NCI-H82 treated with DMSO at 0.1 percent for 48 hours (cell line): ENCODE measurements around the gene FXN.
A peak's percentile ranks its signal among the peaks of the same experiment; 100 is the strongest.
"Not testable (repeated sequence)": the region's sequence is repeated elsewhere in the genome, so short reads cannot be mapped to it uniquely, and the experiment has no call there.

Experiments used
- DNase-seq: peaks from one replicate; lab custom pipeline; 2025; ENCODE audit not compliant: unreplicated experiment; lab: John Stamatoyannopoulos, UW

Gene FXN

GRCh38 chr9:69065660-69066059 is 30.1 kb downstream of the FXN start:
- no peak for DNase-seq

GRCh38 chr9:69066955-69067354 is 31.4 kb downstream of the FXN start:
- no peak for DNase-seq

GRCh38 chr9:69070201-69070600 is 34.6 kb downstream of the FXN start:
- no peak for DNase-seq

GRCh38 chr9:69071059-69071458 is 35.5 kb downstream of the FXN start:
- no peak for DNase-seq

DNA sequence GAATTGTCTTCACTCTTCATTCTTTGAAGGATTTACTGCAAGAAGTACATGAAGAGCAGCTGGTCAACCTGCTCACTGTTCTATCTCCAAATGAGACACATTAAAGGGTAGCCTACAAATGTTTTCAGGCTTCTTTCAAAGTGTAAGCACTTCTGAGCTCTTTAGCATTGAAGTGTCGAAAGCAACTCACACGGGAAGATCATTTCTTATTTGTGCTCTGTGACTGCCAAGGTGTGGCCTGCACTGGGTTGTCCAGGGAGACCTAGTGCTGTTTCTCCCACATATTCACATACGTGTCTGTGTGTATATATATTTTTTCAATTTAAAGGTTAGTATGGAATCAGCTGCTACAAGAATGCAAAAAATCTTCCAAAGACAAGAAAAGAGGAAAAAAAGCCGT is 37.6 kb downstream of the FXN start:
- DNase-seq, result no peak

DNA sequence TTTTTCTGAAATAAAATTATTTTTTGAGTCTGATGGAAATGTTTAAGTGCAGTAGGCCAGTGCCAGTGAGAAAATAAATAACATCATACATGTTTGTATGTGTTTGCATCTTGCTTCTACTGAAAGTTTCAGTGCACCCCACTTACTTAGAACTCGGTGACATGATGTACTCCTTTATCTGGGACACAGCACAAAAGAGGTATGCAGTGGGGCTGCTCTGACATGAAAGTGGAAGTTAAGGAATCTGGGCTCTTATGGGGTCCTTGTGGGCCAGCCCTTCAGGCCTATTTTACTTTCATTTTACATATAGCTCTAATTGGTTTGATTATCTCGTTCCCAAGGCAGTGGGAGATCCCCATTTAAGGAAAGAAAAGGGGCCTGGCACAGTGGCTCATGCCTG is 39.2 kb downstream of the FXN start:
- no peak for DNase-seq

DNA sequence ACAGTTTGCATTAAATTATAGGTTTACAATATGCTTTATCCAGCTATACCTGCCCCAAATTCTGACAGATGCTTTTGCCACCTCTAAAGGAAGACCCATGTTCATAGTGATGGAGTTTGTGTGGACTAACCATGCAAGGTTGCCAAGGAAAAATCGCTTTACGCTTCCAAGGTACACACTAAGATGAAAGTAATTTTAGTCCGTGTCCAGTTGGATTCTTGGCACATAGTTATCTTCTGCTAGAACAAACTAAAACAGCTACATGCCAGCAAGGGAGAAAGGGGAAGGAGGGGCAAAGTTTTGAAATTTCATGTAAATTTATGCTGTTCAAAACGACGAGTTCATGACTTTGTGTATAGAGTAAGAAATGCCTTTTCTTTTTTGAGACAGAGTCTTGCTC is 41.0 kb downstream of the FXN start:
- DNase-seq, result no peak

GRCh38 chr9:69078069-69078468 is 42.5 kb downstream of the FXN start:
- no peak for DNase-seq

DNA sequence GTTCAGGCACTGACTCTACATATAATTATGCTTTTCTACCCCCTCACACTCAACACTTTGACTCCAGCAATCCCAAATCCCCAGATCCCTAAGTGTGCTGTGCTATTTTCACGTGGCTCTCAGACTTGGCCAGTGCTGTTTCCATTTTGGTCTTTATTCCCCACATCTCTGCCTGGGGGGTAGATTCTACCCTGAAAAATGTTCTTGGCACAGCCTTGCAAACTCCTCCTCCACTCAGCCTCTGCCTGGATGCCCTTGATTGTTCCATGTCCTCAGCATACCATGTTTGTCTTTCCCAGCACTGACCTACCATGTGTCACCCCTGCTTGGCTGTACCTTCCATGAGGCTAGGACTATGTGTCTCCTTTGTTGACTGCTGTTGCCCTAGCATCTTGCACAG is 43.0 kb downstream of the FXN start:
- DNase-seq, result no peak

DNA sequence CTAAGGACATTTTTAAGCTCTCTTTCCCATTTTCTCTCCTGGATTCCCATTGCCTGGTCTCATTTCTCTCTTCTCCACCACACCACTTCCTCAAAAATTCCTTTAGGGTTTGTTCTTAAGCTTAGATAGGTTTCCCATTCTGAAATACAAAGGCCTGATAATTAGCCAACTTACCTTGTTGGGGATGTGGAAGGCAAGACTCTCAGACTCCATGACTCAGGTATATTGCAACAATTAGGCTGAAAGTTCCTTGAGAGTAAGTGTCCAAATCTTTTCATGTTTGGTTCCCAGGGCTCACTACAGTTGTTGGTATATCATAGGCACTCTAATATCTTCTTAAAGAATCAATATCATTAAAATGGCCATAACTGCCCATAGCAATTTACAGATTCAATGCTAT is 43.6 kb downstream of the FXN start:
- no peak for DNase-seq

DNA sequence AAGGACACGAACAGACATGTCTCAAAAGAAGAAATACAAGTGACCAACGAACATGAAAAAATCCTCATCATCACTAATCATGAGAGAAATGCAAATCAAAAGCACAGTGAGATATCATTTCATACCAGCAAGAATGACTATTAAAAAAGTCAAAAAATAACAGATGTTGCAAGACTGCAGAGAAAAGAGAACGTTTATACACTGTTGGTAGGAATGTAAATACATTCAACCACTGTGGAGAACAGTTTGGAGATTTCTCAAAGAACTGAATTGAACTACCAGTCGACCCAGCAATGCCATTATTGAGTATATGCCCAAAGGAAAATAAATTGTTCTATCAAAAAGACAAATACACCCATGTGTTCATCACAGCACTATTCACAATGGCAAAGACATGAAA is 45.7 kb downstream of the FXN start:
- DNase-seq, result no peak

DNA sequence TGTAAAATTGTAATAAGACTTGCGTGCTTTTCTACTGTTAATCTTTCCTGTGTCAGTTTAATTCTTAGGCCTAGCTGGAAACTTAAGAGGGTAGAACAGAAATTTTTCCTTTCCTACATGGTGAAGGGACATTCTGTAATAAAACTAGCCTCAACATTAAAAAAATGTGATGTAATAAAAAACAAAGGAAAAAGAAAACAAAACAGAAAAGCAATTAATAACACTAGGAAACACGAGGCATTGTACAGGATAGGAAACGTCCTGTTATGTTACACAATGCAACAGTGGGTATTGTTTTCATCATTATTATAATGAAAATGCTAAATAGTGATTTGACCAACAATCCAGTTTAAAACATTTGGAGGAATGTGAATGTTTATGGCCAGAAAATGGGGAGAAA is 47.8 kb downstream of the FXN start:
- no peak for DNase-seq

DNA sequence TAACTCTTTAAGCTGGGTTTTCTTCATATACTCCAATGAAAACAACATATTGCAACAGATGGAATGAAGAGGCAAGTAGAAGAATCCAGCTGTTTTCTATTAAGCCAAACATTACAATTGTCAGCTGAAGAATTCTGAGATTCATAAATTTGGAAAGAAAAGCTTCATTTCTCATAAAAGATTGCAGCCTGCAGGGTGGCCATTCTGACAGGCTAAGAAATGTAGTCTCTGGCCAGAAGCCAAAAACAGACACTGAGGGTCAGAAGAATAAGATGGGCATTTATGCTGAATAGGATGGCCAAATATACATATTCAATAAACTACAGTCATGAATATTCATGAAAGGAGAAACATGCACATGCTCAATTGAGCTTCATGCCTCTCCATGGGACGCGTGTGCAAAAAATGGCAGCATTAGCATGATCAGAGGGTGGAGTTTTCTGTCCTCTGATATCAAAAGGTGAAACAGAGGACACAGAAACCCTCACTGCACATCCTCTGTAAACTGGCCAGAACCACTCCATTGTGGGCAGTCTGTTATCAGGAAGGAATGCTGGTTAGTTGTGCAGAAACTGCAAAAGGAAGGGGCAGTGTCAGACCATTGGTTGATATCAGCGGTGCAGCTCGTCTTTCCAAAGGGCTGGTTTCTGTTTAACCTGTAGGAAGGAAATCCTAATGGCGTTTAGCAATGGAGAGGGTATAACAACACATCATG is 50.2 kb downstream of the FXN start:
- no peak for DNase-seq

DNA sequence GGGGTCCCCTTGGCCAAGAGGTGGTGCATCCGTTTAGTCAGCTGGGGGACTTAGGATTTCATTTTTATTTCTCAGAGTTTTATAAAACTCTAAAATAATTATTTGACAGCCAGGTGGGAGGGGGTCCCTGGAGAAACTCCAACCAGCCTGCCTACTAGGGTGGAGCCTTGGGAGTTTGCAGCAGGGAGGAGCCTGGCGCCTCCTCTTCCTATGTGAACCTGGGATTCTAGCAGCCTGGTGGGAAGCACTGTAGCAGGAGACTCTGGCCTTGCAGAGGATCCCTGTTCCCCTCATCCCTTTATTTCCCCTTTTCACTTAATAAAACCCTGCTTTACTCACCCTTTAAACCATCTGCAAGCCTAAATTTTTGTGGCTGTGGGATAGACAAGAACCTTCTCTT is 50.8 kb downstream of the FXN start:
- DNase-seq, result no peak

GRCh38 chr9:69086769-69087168 is 51.2 kb downstream of the FXN start:
- DNase-seq, result no peak

DNA sequence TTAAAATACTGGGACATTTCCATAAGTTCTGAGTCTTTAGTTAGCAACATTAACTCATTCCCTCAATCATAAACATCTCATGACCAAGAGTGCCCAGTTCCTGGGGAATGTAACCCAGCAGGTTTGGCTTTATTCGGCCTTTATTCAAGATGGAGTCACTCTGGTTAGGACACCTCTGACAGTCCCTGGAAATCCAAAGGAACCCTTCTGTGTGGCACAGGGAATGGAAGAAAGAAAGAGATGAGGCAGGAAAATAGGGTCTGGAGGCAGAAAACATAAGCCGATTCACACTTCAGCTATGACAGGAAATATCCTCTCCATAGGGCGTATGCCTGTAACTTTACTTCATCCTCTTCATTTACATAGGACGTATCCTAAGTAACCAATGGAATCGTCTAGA is 53.5 kb downstream of the FXN start:
- no peak for DNase-seq

DNA sequence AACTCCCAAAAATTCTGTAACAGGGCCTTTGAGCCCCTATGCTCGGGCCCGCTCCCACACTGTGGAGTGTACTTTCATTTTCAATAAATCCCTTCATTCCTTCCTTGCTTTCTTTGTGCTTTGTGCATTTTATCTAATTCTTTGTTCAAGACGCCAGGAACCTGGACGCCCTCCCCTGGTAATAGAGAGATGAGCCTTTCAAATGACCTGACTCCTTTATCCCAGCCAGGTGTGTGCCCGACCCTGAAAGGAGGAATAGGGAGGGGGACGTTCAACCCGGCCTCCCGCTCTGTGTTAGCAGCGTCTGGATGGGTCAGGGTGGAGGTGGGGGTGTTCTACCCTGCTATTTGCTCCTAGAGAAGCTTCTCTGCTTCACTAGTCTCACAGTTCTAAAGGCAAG is 53.9 kb downstream of the FXN start:
- no peak for DNase-seq

- peak; percentile 40 for DNase-seq
These were observed 54.7 kb downstream of the FXN start for GRCh38 chr9:69090140-69090750.

GRCh38 chr9:69090946-69091345 is 55.4 kb downstream of the FXN start:
- peak; percentile 40 for DNase-seq

GRCh38 chr9:69093471-69094103 is 58.0 kb downstream of the FXN start:
- no peak for DNase-seq

DNA sequence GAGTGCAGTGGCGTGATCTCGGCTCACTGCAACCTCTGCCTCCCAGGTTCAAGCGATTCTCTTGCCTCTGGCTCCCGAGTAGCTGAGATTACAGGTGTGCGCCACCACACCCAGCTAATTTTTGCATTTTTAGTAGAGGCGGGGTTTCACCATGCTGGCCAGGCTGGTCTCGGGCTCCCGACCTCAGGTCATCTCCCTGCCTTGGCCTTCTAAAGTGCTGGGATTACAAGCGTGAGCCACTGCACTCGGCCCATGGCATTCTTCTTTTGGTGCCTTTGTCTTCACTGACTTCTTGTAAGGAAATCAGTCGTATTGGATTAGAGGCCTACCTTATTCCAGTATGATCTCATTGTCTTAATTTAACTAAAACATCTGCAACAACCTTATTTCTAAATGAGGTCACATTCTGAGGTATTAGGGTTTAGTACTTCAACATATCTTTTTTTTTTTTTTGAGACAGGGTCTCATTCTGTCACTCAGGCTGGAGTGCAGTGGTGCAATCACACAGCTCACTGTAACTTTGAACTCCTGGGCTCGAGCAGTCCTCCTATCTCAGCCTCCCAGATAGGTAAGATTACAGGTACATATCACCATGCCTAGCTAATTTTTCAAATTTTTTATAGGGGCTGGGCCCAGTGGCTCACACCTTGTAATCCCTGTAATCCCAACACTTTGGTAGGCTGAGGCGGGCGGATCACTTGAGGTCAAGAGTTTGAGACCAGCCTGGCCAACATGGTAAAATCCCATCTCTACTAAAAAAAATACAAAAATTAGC is 59.0 kb downstream of the FXN start:
- DNase-seq, result not testable (repeated sequence)

DNA sequence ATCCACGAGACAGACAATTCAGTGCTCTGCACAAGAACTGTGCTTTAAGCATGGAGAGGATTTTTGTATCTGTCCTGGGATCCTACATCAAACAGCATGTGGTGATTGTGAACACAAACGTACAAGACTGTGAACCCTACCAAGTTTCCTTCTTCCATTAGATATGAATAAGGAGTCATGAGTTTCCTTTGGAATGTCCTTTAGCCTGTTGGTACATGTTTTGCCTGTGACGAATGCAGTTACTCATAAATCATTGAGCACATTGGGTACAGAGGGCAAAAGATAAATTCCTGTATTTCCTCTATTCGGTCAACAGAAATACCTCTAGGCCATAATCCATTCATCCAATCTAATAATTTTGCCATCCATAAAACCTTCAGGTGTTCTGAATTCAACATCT is 61.5 kb downstream of the FXN start:
- DNase-seq, result no peak
